Chondrocyte (in vitro differentiated cells): ENCODE measurements around the gene ALG1. TPM values are rescaled to one million over a fixed set of nuclear protein-coding genes. Genes with fewer than 3 reads are reported as not detected.

Experiments
- DNase-seq: peaks from one replicate; pipeline ENCODE4 v3.0.0; 2021; ENCODE audit warnings: mixed read lengths, low spot score
- H3K27ac Mint-ChIP-seq: one replicate; pipeline ENCODE4 v1.8.0; 2021; ENCODE audit warnings: mild to moderate bottlenecking, moderate library complexity, mixed read lengths; ENCODE audit not compliant: unreplicated experiment
- H3K27me3 Mint-ChIP-seq: 2 replicates; pipeline ENCODE4 v1.8.0; 2021; ENCODE audit warnings: low read depth, mixed read lengths
- H3K36me3 Mint-ChIP-seq: 2 replicates; pipeline ENCODE4 v1.8.0; 2021; ENCODE audit warnings: low read depth, mixed read lengths
- H3K4me1 Mint-ChIP-seq: 2 replicates; pipeline ENCODE4 v1.8.0; 2021; ENCODE audit warnings: low read depth, mild to moderate bottlenecking, mixed read lengths
- H3K4me3 Mint-ChIP-seq: one replicate; pipeline ENCODE4 v1.8.0; 2021; ENCODE audit warnings: mild to moderate bottlenecking, moderate library complexity, mixed read lengths; ENCODE audit not compliant: unreplicated experiment
- H3K9me3 Mint-ChIP-seq: 2 replicates; pipeline ENCODE4 v1.8.0; 2021; ENCODE audit warnings: low read depth, mixed read lengths
- CTCF ChIP-seq: fragments of 200-600 bp; sonication (generic); IDR thresholded peaks from 2 replicates; pipeline ENCODE4 v1.5.0; 2021; ENCODE audit warnings: antibody characterized with exemption, mild to moderate bottlenecking, moderate library complexity
- total RNA-seq: library from RNA; stranded (reverse); gene quantifications from 3 replicates; pipeline ENCODE4 v1.2.1, GENCODE V29; 2021

The ALG1 gene
- total RNA-seq, 1 donor from 2014 or later, result 32.2 TPM

GRCh38 chr16:5045499-5046115 lies 26.0 kb upstream of the ALG1 start:
- DNase-seq, result peak; percentile 75
- Mint-ChIP-seq H3K4me1 (no peaks in the 10 kb centered on the region), H3K9me3 (peaks cover 14% of the 10 kb centered on the region), H3K36me3 (peaks cover 5% of the 10 kb centered on the region), H3K27ac (no peak overlapping the region), H3K4me3 (no peak overlapping the region), H3K27me3 (peaks cover 49% of the 10 kb centered on the region)
- TF ChIP-seq CTCF, result no peak

- no peaks in the 10 kb centered on the region for H3K4me1 Mint-ChIP-seq
- DNase-seq, result peak; percentile 10
- H3K9me3 Mint-ChIP-seq, result peaks cover 15% of the 10 kb centered on the region
- no peak overlapping the region for H3K4me3 Mint-ChIP-seq
- TF ChIP-seq CTCF, result no peak
- H3K27ac Mint-ChIP-seq, result no peak overlapping the region
- peaks cover 6% of the 10 kb centered on the region for H3K36me3 Mint-ChIP-seq
- peaks cover 48% of the 10 kb centered on the region for H3K27me3 Mint-ChIP-seq
Measured at GRCh38 chr16:5046914-5047313, 24.7 kb upstream of the ALG1 start.

GRCh38 chr16:5054876-5055865 lies 16.5 kb upstream of the ALG1 start:
- H3K27me3 Mint-ChIP-seq, result peaks cover 16% of the 10 kb centered on the region
- no peak for TF ChIP-seq CTCF
- H3K27ac Mint-ChIP-seq, result no peak overlapping the region
- DNase-seq, result peak; percentile 67
- peaks cover 2% of the 10 kb centered on the region for H3K4me1 Mint-ChIP-seq
- H3K36me3 Mint-ChIP-seq, result peaks cover 3% of the 10 kb centered on the region
- no peak overlapping the region for H3K4me3 Mint-ChIP-seq
- peaks cover 5% of the 10 kb centered on the region for H3K9me3 Mint-ChIP-seq

GRCh38 chr16:5056352-5056751 lies 15.3 kb upstream of the ALG1 start:
- no peak overlapping the region for H3K4me3 Mint-ChIP-seq
- H3K27ac Mint-ChIP-seq, result no peak overlapping the region
- H3K9me3 Mint-ChIP-seq, result no peaks in the 10 kb centered on the region
- H3K36me3 Mint-ChIP-seq, result no peaks in the 10 kb centered on the region
- peak; percentile 79 for DNase-seq
- H3K27me3 Mint-ChIP-seq, result peaks cover 6% of the 10 kb centered on the region
- peaks cover 2% of the 10 kb centered on the region for H3K4me1 Mint-ChIP-seq
- TF ChIP-seq CTCF, result peak; percentile 62

GRCh38 chr16:5058476-5058875 lies 13.2 kb upstream of the ALG1 start:
- peak; percentile 53 for TF ChIP-seq CTCF
- H3K27ac Mint-ChIP-seq, result no peak overlapping the region
- H3K4me1 Mint-ChIP-seq, result peaks cover 2% of the 10 kb centered on the region
- no peak overlapping the region for H3K4me3 Mint-ChIP-seq
- no peaks in the 10 kb centered on the region for H3K36me3 Mint-ChIP-seq
- peak; percentile 81 for DNase-seq
- H3K9me3 Mint-ChIP-seq, result no peaks in the 10 kb centered on the region
- H3K27me3 Mint-ChIP-seq, result peaks cover 20% of the 10 kb centered on the region
